DMS79 treated with DMSO at 0.1 percent for 48 hours (cell line): ENCODE data around the gene UBE2I.

Experiments used
- DNase-seq: peaks from one replicate; lab custom pipeline; 2025; lab: John Stamatoyannopoulos, UW

UBE2I gene

DNA sequence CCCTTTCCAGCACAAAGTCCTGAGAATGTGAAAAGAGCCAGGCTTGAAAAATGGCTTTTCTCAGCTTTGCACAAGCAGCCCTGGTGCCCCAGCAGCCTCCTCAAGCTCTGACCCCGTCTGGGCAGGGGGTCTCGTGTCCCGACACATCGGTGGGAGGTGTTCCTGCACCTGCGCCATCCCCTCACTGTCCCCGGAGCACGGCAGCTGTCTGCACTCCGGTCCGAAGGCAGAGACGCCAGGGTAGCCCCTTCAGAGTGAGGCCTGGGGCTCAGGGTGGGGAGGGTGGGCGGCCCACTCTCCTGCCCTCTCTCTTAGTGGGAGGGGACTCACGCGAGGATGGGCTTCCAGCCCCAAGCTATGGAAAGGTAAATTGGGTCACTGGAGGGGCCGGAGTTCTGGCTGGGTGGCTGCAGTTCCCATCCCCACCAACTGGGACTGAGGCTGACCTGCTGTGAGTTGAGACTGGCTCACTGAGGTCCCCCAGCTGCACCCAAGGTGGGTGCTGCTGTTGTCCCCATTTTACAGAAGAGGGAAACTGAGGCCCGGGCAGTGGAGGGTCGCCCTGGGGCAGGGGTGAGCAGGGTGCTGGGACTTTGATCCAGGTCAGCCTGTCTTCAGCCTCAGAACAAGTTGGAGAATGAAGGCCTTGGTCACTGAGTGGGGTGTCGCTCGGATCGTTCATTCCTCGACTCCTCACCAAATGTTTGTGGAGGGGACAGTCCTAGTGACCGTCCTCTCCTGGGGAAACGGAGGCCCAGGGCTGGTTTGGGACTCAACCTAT lies 21.7 kb downstream of the UBE2I start:
- no peak for DNase-seq

DNA sequence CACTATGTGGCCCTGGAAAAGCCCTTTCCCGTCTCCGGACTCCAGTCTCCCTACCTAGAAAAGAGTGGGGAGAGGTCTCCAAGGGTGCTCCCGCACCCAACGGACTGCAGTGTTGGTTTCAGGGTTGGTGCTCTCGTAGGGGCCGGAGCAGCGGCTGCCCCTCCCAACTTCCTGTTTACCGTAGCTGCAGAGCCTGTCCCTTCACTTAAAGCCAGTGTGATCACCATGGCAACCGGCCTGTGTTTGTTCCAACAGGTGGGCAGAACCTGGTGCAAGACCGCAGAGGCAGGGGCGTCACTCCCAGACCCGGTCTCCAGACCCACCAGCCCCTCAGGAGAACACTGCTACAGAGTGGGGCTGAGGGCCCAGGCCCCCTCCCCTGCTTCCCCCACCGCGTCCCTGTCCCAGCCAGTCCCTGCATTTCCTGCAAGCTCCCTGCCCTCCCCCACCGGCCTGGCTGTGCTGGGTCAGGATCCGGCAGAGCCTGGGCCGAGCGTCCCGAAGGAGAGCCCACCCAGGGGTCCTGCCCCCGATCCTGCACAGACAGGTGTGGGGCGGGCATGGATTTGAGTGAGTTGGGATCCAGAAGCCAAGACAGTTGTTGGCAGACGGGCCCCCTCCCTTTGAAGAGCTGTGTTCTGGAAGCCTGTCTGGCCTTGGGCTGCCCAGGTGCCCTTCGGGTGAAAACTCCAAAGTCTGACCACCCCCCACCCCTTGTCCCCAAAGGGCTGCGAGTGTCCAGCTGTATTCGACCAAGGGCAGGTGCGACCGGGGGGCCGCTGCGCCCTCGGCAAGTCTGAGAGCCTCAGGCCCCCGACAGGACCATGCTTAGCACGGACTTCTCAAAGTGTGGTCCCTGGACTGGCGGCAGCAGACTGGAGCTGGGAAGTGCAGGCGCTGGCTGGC lies 22.5 kb downstream of the UBE2I start:
- peak; percentile 37 for DNase-seq

DNA sequence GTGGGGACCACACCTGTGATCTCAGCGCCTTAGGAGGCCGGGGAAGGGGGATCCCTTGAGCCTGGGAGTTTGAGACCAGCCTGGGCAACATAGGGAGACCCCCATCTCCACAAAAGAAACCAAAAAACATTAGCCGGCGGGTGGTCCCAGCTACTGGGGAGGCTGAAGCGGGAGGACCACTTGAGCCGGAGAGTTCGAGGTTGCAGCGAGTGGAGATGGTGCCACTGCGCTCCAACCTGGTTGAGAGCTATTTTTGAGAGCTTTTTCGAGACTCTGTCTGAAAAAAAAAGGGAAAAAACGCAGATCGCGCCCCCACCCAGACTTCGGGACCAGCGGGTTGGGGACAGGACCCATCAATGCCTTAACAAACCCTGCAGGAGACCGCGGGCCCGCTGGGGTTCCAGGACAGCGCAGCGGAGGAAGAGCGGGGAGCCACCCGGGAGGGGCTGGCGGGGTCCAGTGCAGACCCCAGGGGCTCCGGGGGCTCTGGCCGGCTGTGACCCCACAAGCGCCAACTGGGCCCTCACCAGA lies 23.2 kb downstream of the UBE2I start:
- no peak for DNase-seq

DNA sequence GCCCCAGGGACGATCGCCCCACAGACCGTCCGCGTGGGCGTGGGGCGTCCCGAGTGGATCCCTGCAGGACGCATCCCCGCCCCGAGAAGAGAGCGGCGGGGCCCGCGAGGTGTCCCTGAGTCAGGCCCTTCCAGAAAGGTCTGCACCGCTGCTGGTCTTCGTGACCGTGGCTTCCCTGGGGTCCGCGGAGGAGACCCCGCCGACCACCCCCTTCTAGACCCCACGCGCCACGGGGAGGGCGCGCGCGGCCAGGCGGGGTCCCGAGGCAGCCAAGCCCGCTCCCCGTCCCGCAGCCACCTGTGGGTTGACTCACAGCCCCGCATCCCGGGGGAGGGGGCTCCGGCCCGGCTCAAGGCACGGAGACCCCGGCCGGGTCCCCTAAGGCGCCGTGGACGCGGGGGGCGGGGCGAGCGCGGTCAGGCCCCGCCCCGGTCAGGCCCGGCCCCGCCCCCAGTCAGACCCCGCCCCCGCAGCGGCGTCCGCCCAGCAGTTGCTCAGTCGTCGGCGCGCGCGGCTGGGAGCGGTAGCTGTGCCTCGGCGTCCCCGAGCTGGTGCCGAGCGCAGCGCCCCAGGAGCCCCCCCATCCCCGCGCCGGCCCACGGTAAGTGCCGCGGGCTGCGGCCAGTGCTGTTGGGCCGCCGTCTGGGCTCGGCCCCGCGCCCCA lies 23.8 kb downstream of the UBE2I start, which contains the start of gene BAIAP3:
Gene BAIAP3 (plus strand): TSS at position 497 of the 664 bp plus-strand sequence. CDS start 4,905 bp downstream, outside the sequence.
- no peak for DNase-seq

DNA sequence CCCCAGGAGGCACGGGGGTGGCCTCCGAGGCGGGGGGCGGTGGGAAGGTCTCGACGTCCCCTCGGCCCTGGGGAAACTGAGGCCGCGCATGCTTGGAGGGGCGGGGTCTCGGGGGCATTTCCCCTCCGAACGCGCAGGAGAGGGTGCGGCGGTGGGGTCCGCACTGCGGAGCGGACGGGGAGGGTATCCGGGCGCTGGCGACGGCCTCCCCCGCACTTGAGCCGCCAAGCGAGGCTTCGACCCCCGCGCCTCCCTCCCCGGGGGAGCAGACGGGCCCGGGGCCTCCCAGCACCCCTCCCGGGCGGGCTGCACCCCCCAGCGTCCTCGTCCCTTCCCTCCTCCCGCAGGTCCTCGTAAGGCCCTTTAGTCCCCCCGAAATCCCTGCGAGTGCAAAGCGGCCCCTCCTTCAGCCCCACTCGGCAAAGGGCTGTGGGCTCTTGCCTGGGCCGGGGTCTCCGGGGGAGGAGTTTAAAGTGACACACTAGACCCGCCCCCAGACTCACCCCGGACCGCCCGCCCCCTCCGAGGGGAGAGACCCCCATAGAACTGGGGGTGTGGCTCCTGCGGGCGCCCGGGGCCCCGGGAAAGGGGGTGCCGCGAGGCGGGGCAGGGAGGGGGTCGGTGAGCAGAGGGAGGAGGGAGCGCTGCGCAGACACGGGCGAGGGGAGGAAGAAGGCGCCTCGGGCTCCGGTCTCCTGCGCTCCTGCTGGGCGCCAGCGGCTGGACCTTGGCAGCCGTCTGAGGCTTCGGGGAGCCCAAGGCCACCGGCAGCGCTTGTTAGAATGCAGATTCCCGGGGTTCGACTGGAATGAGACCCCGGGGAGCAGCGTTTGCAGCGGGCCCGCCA lies 24.6 kb downstream of the UBE2I start:
- DNase-seq, result no peak

DNA sequence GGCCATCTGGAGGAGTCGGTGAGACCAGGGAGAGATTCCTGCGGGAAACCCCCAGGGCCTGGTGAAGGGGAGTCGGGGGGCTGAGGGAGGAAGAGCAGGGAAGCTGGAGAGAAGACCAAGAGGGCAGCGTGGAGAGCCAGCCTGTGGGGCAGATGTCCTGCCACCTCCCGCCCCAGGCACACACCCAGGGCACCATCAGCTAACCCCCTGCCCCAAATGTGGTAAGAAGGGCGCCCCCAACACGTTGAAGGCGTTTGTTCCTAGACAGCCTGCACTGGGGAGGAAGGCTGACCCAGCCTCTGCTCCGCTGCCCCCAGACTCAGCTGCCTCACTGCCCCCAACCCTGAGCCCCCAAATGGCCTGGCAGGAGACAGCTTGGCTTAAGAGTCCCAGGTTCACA lies 25.3 kb downstream of the UBE2I start:
- no peak for DNase-seq

DNA sequence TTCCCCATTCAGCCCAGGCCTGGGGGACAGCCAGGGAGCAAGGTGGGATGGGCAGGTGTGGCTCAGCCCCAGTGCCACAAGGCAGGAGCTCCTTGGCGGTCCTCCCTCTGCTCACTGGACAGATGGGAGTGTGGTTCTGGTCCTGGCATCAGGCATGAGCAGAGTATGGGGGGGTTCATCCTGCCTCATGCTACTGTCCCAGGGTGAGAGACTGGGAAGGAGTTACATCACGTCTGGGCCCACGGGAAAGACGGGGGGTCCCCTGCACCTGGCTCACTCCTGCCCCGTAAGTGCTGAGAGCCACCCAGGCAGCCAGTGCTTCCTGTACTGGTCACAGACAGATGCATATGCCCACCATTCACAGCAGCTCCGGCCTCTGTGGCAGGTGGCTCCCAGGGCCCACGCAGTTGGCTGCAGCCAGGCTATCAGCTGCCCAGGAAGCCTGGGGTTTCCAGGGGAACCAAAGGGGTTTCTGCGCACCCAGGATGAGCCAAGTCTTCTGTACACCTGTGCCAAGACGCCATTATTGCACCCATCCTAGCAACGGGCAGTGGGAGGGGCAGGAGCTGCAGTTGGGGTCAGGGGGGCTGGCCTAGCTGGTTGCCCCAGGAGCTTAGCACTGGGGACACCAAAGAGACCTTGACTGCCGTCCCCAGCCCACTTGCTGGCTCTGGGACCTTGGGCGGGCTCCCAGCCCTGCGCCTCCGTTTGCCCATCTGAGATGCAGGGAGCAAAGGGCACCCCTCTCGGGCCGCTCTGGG lies 26.0 kb downstream of the UBE2I start:
- peak; percentile 33 for DNase-seq

DNA sequence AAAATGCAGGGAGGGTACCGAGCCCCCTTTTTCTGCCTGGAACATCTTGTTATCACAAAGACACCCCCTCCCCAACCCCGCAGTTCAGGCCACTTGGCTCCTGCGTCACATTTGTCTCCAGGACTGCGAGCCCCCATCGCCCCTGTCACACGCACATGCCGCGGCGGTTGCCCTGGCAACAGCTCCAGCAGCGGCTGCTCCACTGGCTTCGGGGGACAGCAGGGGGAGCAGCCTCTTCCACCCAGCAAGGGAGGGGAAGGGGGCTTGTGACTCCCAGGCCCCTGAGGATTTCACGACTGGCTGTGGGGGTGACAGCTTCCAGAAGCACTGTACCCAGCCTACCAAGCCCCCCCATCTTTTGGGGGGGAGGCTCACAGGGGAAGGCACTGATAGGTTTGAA lies 26.6 kb downstream of the UBE2I start:
- peak; percentile 32 for DNase-seq

DNA sequence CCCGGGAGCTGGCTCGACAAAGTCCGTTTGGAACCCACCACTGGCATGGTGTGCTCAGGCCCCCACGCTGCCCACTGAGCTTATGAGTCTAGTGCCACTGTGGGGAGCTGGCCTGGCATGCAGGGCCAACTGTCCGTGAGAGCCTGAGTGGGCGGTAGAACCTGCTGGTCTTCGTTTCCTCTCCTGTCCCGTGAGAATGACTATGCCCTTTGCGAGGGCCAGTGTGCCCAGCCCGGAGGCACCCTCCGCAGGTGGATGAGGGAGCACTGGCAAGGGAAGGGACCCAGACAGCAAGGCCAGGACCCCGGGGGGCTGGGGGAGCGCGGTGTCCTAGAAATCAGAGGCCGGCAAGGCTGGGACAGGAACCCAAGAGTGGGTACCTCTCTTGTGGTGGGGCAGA lies 27.2 kb downstream of the UBE2I start:
- DNase-seq, result no peak

DNA sequence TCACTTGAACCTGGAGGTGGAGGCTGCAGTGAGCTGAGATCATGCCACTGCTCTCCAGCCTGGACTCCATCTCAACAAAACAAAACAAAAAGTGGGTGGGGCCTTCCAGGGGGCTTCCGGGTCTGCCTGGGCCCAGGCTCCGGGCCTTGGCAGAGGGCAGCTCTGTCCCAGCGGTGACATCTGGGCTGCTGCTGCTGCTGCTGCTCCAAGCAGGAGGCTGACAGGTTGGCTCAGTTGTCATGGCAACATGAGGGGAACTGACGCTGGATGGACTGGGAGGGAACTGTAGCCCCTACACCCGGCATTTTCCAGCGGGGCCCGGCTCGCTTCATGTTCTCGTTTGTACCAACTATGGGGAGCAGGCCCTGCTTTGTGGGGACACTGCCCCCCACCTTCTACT lies 28.1 kb downstream of the UBE2I start:
- DNase-seq, result no peak

DNA sequence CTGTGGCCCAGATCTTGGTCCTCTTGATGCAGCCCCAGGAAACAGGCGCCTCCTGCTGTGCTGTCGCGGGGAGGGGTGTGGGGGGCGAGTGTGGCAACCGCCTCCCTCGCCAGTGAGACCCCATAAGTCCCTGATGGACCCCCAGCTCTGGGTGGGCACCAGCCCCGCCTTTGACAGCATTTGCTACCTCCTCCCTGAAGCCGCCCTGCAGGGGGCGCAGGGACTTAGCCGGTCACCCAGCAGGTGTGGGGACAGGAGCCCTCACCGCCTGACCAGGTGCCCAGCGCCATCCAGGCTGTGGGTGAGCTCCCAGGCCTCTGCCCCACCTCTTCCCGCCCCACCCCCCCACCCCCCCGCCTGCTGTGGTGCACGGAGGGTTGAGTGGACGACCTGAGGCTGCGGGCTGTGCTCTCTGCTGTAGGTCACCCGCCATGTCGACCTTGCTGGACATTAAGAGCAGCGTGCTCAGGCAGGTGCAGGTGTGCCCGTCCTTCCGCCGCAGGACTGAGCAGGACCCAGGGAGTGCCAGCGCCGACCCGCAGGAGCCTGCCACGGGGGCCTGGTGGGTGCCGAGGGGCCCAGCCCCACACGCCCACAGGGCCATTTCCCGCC lies 28.8 kb downstream of the UBE2I start:
- DNase-seq, result no peak

DNA sequence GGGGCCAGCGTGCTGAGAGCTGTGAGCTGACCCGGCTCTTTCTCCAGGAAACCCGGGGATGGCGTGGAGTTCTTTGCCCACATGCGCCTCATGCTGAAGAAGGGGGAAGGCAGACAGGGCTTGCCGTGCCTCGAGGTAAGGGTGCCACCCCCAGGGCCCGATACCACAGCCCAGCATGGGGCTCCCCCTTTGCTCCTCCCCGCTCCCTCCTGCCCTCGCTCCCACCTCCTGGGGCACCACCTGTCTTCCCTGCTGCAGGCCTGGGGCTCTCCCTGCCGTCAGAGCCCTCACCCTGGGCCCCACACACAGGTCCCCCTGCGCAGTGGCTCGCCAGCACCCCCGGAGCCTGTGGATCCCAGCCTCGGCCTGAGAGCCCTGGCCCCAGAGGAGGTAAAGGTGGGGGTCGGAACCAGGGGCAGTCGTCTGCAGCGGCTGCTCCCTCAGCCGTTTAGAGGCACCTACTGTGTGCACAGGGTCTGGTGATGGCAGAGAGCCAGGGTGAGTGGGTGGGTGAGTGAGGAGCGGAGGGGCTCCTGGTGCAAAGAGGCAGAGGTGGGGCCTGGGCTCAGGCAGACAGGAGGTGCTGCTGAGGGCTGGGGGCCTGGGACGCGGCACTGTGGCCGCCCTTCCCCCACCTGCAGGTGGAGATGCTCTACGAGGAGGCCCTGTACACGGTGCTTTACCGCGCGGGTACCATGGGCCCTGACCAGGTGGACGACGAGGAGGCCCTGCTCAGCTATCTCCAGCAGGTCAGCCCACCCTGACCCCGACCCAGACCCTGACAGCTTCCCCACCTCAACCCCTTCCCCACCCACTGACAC lies 29.6 kb downstream of the UBE2I start:
- no peak for DNase-seq

DNA sequence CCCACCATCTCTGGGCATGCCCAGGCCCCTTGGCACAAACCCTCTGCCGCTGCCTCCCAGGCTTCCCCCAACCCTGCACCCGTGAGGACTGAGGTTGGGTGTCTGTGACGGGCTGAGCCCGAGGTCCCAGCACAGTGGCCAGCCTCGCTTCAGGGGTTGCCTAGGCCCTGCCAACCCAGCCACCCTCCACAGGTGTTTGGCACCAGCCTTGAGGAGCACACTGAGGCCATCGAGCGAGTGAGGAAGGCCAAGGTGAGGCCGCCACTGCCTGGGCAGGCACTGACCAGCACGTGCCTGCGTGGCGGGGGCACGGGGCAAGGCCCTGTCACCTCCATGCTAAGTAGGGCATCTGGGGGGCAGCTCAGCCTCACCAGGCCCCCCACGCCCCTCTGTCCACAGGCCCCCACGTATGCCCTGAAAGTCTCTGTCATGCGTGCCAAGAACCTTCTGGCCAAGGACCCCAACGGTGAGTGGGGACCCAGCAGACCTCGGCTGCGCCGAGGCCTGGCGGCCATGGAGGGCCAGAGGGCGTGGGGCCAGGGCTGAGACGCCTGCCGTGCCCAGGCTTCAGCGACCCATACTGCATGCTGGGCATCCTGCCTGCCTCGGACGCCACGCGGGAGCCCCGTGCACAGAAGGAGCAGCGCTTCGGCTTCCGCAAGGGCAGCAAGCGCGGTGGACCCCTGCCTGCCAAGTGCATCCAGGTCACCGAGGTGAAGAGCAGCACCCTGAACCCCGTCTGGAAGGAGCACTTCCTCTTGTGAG lies 31.5 kb downstream of the UBE2I start:
- DNase-seq, result no peak

DNA sequence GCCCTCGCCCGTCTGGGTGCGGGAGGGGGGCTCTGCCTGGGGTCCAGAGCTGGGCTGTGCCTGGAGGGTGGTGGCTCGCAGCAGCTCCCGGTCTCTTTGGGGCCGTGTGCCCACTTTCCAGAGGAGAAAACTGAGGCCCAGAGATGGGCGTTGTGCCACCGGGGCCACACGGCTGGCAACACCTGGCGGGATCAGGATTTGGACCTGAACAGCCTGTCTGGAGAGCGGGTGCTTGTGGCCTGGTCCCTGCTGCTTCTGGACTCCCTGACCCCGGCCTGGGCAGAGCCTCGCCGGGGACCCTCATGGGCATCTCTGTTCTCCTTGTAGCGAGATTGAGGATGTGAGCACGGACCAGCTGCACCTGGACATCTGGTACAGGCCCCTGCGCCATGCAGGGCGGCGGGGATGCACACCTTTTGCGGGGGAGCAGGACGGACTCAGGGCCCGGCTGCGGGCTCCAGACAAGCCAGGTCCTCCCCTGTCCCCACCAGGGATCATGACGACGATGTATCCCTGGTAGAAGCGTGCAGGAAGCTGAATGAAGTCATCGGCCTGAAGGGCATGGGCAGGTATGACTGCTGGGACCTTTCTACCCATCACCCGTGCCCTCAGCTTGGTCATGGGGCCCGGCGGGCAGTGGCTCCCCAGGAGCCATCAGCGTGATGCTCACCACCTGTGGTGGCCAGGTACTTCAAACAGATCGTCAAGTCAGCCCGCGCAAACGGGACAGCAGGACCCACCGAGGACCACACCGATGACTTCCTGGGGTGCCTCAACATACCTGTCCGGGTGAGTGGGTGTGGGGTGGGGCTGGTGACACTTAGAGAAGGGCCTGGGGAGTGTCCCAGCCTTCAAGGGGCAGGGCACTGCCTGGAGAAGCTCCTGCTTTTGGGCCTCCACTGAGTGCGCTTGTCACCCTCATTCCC lies 32.3 kb downstream of the UBE2I start:
- DNase-seq, result no peak

DNA sequence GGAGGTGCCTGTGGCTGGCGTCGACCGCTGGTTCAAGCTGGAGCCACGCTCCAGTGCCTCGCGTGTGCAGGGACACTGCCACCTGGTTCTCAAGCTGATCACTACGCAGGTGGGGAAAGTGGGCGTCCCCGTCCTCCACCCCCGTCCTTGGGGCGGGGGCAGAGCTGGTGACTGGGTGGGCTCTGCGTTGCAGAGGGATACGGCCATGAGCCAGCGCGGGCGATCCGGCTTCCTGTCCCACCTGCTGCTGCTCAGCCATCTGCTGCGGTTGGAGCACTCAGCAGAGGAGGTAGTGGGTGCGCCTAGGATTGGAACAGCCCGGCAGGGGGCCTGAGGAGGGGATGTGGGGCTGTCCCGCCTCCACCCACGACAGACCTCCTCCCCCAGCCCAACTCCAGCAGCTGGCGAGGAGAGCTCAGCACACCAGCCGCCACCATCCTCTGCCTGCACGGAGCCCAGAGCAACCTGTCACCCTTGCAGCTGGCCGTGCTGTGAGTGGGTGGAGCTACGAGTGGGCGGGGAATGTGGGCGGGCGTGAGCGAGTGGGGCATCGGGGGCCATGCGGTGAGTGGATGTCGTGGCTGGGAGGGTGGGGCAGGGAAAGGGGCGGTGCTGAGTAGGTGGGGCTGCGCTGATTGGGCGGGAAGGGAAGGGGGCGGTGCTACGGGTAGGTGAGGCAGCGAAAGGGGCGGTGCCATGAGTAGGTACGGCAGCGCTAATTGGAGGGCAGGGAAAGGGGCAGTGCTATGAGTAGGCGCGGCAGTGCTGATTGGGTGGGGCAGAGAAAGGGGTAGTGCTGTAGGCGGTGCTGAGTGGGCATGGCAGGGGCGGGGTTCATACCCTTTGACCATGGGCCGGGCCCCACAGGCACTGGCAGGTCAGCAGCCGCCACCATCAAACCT lies 33.3 kb downstream of the UBE2I start:
- peak; percentile 95 for DNase-seq
